Left ventricle myocardium inferior (tissue), 1 donor: ENCODE results near the gene P4HA2. TPM values are rescaled to one million over a fixed set of nuclear protein-coding genes. Genes with fewer than 3 reads are reported as not detected.

Experiments
- DNase-seq: peaks from one replicate; pipeline ENCODE4 v3.0.0-alpha.2; 2020
- H3K27ac ChIP-seq: fragments of 200-600 bp; replicated peaks from 2 replicates; pipeline ENCODE4 v1.8.0; 2021
- H3K27me3 ChIP-seq: fragments of 200-600 bp; 2 replicates; pipeline ENCODE4 v1.8.0; 2021; ENCODE audit warnings: low read depth
- H3K36me3 ChIP-seq: fragments of 200-600 bp; 2 replicates; pipeline ENCODE4 v1.8.0; 2021
- H3K4me1 ChIP-seq: fragments of 200-600 bp; 2 replicates; pipeline ENCODE4 v1.8.0; 2021
- H3K4me3 ChIP-seq: fragments of 200-600 bp; 2 replicates; pipeline ENCODE4 v1.8.0; 2021; ENCODE audit warnings: mild to moderate bottlenecking, moderate library complexity
- H3K9me3 ChIP-seq: fragments of 200-600 bp; replicated peaks from 2 replicates; pipeline ENCODE4 v1.8.0; 2021
- CTCF ChIP-seq: fragments of 200-600 bp; IDR thresholded peaks from 2 replicates; pipeline ENCODE4 v1.8.0; 2021; ENCODE audit warnings: antibody characterized with exemption, mild to moderate bottlenecking, borderline replicate concordance
- intact Hi-C: fragments of 100-400 bp; cut with micrococcal nuclease; formaldehyde crosslinking; loops from one replicate; pipeline ENCODE4 v1.11.0; 2022
- total RNA-seq: library from RNA; stranded (reverse); fragmentation: NEBNext Ultra II Directional; extraction: Animal tissue kit (Norgen Biotek cat#: 25700); gene quantifications from one replicate; pipeline ENCODE4 v1.2.1, GENCODE V29; 2021
- donor health status: DM: no; HTN: yes; CAD: no; lungs with severe emphysema.

P4HA2 gene
- total RNA-seq, 1 donor from 2014 or later, result 80.5 TPM

- peaks cover 23% of the 10 kb centered on the region for H3K36me3 ChIP-seq
- H3K27ac ChIP-seq, result peak overlapping the region; percentile 97
- TF ChIP-seq CTCF, result no peak
- H3K27me3 ChIP-seq, result no peaks in the 10 kb centered on the region
- no peaks in the 10 kb centered on the region for H3K9me3 ChIP-seq
- intact Hi-C loops, result no loop called here
- H3K4me1 ChIP-seq, result peaks cover 100% of the 10 kb centered on the region
- no peak overlapping the region for H3K4me3 ChIP-seq
- DNase-seq, result no peak
Observed at GRCh38 chr5:132219981-132220380, 7.7 kb downstream of the P4HA2 start.

- intact Hi-C loops, result no loop called here
- no peak for TF ChIP-seq CTCF
- Histone ChIP-seq H3K4me3 (no peak overlapping the region), H3K27me3 (no peaks in the 10 kb centered on the region), H3K9me3 (no peaks in the 10 kb centered on the region), H3K27ac (peak overlapping the region; percentile 97), H3K36me3 (peaks cover 23% of the 10 kb centered on the region), H3K4me1 (peaks cover 100% of the 10 kb centered on the region)
- DNase-seq, result no peak
Observed at GRCh38 chr5:132219289-132219970, 8.2 kb downstream of the P4HA2 start.

- no peak overlapping the region for H3K4me3 ChIP-seq
- H3K36me3 ChIP-seq, result peaks cover 31% of the 10 kb centered on the region
- H3K9me3 ChIP-seq, result no peaks in the 10 kb centered on the region
- TF ChIP-seq CTCF, result no peak
- no peak for DNase-seq
- H3K4me1 ChIP-seq, result peaks cover 100% of the 10 kb centered on the region
- H3K27ac ChIP-seq, result peak overlapping the region; percentile 97
- intact Hi-C loops, result no loop called here
- no peaks in the 10 kb centered on the region for H3K27me3 ChIP-seq
Observed at GRCh38 chr5:132218321-132218720, 9.3 kb downstream of the P4HA2 start.

GRCh38 chr5:132215329-132215728, 12.3 kb downstream of the P4HA2 start:
- H3K4me3 ChIP-seq, result no peak overlapping the region
- no peaks in the 10 kb centered on the region for H3K27me3 ChIP-seq
- H3K36me3 ChIP-seq, result peaks cover 59% of the 10 kb centered on the region
- H3K9me3 ChIP-seq, result no peaks in the 10 kb centered on the region
- no peak for TF ChIP-seq CTCF
- H3K27ac ChIP-seq, result peak overlapping the region; percentile 97
- H3K4me1 ChIP-seq, result peaks cover 99% of the 10 kb centered on the region
- intact Hi-C loops, result no loop called here
- peak; percentile 96 for DNase-seq

- H3K4me3 ChIP-seq, result no peak overlapping the region
- peak overlapping the region; percentile 97 for H3K27ac ChIP-seq
- TF ChIP-seq CTCF, result no peak
- intact Hi-C loops, result no loop called here
- peaks cover 99% of the 10 kb centered on the region for H3K4me1 ChIP-seq
- H3K27me3 ChIP-seq, result no peaks in the 10 kb centered on the region
- H3K36me3 ChIP-seq, result peaks cover 67% of the 10 kb centered on the region
- no peak for DNase-seq
- H3K9me3 ChIP-seq, result no peaks in the 10 kb centered on the region
Observed at GRCh38 chr5:132214491-132214890, 13.2 kb downstream of the P4HA2 start.
